Neural cell (in vitro differentiated cells): ENCODE results near the gene SLAMF1. TPM values are rescaled to one million over a fixed set of nuclear protein-coding genes. Genes with fewer than 3 reads are reported as not detected.

Experiments used
- H2AFZ ChIP-seq: fragments of 200-600, 300-800 bp; sonication (generic), shearing (Covaris generic); 2 replicates; pipeline ENCODE4 v1.6.0; 2014; ENCODE audit warnings: low read depth, mild to moderate bottlenecking, antibody characterized with exemption, low read length, moderate library complexity
- H3F3A ChIP-seq: fragments of 200-600 bp; shearing (Covaris generic); 2 replicates; pipeline ENCODE4 v1.6.1; 2016; ENCODE audit warnings: mild to moderate bottlenecking, moderate library complexity, mixed read lengths, antibody characterized with exemption, low read length; ENCODE audit not compliant: insufficient read depth, poor library complexity, severe bottlenecking
- H3K27ac ChIP-seq: fragments of 200-600, 300-800 bp; sonication (generic), shearing (Covaris generic); 2 replicates; pipeline ENCODE4 v1.5.1; 2014; ENCODE audit warnings: mild to moderate bottlenecking, low read length, moderate library complexity
- H3K27me3 ChIP-seq: fragments of 300-800, 200-600 bp; sonication (generic), shearing (Covaris generic); 2 replicates; pipeline ENCODE4 v1.6.0; 2014; ENCODE audit warnings: mild to moderate bottlenecking, low read depth, low read length, moderate library complexity; ENCODE audit not compliant: insufficient read depth
- H3K36me3 ChIP-seq: fragments of 300-800, 200-600 bp; sonication (generic), shearing (Covaris generic); 2 replicates; pipeline ENCODE4 v1.5.1; 2014; ENCODE audit warnings: mild to moderate bottlenecking, antibody characterized with exemption, low read length, moderate library complexity; ENCODE audit not compliant: insufficient read depth
- H3K4me2 ChIP-seq: fragments of 300-800, 200-600 bp; sonication (generic), shearing (Covaris generic); 2 replicates; pipeline ENCODE4 v1.6.0; 2014; ENCODE audit warnings: mild to moderate bottlenecking, low read length
- H3K4me3 ChIP-seq: fragments of 300-800, 200-600 bp; sonication (generic), shearing (Covaris generic); 2 replicates; pipeline ENCODE4 v1.5.1; 2014; ENCODE audit warnings: mild to moderate bottlenecking, low read length, moderate library complexity
- H3K79me2 ChIP-seq: fragments of 200-600 bp; shearing (Covaris generic); replicated peaks from 2 replicates; pipeline ENCODE4 v1.6.0; 2014; ENCODE audit warnings: mild to moderate bottlenecking, low read length, moderate library complexity; ENCODE audit not compliant: insufficient read depth
- H3K9ac ChIP-seq: fragments of 300-800, 200-600 bp; sonication (generic), shearing (Covaris generic); 2 replicates; pipeline ENCODE4 v1.6.1; 2016; ENCODE audit warnings: mild to moderate bottlenecking, low read length, mixed read lengths
- H3K9me2 ChIP-seq: fragments of 200-600 bp; shearing (Covaris generic); 2 replicates; pipeline ENCODE4 v1.6.1; 2016; ENCODE audit warnings: mild to moderate bottlenecking, low read length, mixed read lengths; ENCODE audit not compliant: insufficient read depth
- H3K9me3 ChIP-seq: fragments of 200-600, 300-800 bp; sonication (generic), shearing (Covaris generic); 2 replicates; pipeline ENCODE4 v1.6.1; 2016; ENCODE audit warnings: mild to moderate bottlenecking, mixed run types, low read length, moderate library complexity, mixed read lengths
- H4K20me1 ChIP-seq: fragments of 200-600 bp; shearing (Covaris generic); 2 replicates; pipeline ENCODE4 v1.6.1; 2016; ENCODE audit warnings: mild to moderate bottlenecking, mixed run types; ENCODE audit not compliant: insufficient read depth
- CTCF ChIP-seq: fragments of 450-650 bp; IDR thresholded peaks from 2 replicates; pipeline ENCODE4 v1.5.1; 2014; ENCODE audit warnings: antibody characterized with exemption, mild to moderate bottlenecking, moderate library complexity; ENCODE audit not compliant: poor library complexity, severe bottlenecking
- EP300 ChIP-seq: fragments of 450-650 bp; conservative IDR thresholded peaks from 2 replicates; pipeline ENCODE4 v1.6.1; 2014; ENCODE audit warnings: antibody characterized with exemption, mild to moderate bottlenecking, moderate library complexity; ENCODE audit not compliant: poor library complexity, severe bottlenecking
- EZH2 ChIP-seq: fragments of 200-600, 300-800 bp; shearing (Covaris generic), sonication (generic); IDR thresholded peaks from 2 replicates; pipeline ENCODE4 v1.6.1; 2014; ENCODE audit warnings: antibody characterized with exemption, low read length, borderline replicate concordance, mild to moderate bottlenecking; ENCODE audit not compliant: insufficient read depth, poor library complexity, severe bottlenecking
- MXI1 ChIP-seq: fragments of 450-650 bp; conservative IDR thresholded peaks from 2 replicates; pipeline ENCODE4 v1.6.1; 2014; ENCODE audit warnings: antibody characterized with exemption, mild to moderate bottlenecking; ENCODE audit not compliant: poor library complexity, severe bottlenecking
- POLR2AphosphoS5 ChIP-seq: IDR thresholded peaks from 2 replicates; pipeline ENCODE4 v1.6.1; 2012
- RAD21 ChIP-seq: fragments of 450-650 bp; conservative IDR thresholded peaks from 2 replicates; pipeline ENCODE4 v1.6.1; 2014; ENCODE audit warnings: antibody characterized with exemption, mild to moderate bottlenecking, moderate library complexity
- SMC3 ChIP-seq: fragments of 450-650 bp; conservative IDR thresholded peaks from 2 replicates; pipeline ENCODE4 v1.6.1; 2014; ENCODE audit warnings: antibody characterized with exemption, mild to moderate bottlenecking, moderate library complexity; ENCODE audit not compliant: poor library complexity
- TAF1 ChIP-seq: IDR thresholded peaks from 2 replicates; pipeline ENCODE4 v1.6.1; 2012; ENCODE audit warnings: low read depth
- polyA plus RNA-seq: library from polyadenylated mRNA; depleted of rRNA; stranded (reverse); fragments of >200 nt; gene quantifications from 2 replicates; pipeline ENCODE4 v1.2.3, GENCODE V29; 2014
- TF ChIP-seq, protein P1 (sequence below): IDR thresholded peaks from 2 replicates; pipeline ENCODE4 v1.6.1; 2012; ENCODE audit warnings: borderline replicate concordance

SLAMF1 gene
- polyA plus RNA-seq, 1 donor from 2014 or later: not detected

GRCh38 chr1:160605205-160605604 lies 41.6 kb downstream of the SLAMF1 start:
- H3K4me2 ChIP-seq: no peak overlapping the region
- H2AFZ ChIP-seq: no peak overlapping the region
- no peaks in the 10 kb centered on the region for H4K20me1 ChIP-seq
- no peaks in the 10 kb centered on the region for H3K36me3 ChIP-seq
- H3K79me2 ChIP-seq: no peaks in the 10 kb centered on the region
- H3K9me2 ChIP-seq: no peaks in the 10 kb centered on the region
- H3K9me3 ChIP-seq: no peaks in the 10 kb centered on the region
- H3K27ac ChIP-seq: no peak overlapping the region
- no peaks in the 10 kb centered on the region for H3K27me3 ChIP-seq
- no peak overlapping the region for H3K9ac ChIP-seq
- TF ChIP-seq POLR2AphosphoS5: no peak
- no peak for TF ChIP-seq RAD21
- no peaks in the 10 kb centered on the region for H3F3A ChIP-seq
- no peak overlapping the region for H3K4me3 ChIP-seq

DNA sequence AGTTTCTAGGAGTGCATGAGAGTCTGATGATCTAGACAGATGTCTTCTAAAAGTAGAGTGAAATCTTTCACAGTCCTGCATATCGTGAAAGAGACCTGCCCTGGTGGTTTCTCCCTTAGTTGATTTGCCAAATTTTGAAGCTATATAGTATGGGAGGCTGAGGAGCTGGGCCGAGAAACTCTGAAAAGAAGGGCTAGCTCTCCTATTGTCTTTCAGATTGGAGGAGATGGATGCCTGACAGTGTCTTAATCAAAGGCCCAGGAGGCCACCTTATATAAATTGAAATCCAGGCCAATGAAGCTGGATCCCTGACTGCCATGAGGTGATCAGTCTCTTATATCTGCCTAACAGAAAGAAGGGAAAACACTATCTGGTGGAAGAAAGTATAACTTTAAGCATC lies 49.1 kb downstream of the SLAMF1 start:
- TF ChIP-seq EZH2 (no peak), POLR2AphosphoS5 (no peak), CTCF (no peak), RAD21 (no peak), SMC3 (no peak), EP300 (no peak), MXI1 (no peak), TAF1 (no peak)
- TF ChIP-seq, protein P1, sequence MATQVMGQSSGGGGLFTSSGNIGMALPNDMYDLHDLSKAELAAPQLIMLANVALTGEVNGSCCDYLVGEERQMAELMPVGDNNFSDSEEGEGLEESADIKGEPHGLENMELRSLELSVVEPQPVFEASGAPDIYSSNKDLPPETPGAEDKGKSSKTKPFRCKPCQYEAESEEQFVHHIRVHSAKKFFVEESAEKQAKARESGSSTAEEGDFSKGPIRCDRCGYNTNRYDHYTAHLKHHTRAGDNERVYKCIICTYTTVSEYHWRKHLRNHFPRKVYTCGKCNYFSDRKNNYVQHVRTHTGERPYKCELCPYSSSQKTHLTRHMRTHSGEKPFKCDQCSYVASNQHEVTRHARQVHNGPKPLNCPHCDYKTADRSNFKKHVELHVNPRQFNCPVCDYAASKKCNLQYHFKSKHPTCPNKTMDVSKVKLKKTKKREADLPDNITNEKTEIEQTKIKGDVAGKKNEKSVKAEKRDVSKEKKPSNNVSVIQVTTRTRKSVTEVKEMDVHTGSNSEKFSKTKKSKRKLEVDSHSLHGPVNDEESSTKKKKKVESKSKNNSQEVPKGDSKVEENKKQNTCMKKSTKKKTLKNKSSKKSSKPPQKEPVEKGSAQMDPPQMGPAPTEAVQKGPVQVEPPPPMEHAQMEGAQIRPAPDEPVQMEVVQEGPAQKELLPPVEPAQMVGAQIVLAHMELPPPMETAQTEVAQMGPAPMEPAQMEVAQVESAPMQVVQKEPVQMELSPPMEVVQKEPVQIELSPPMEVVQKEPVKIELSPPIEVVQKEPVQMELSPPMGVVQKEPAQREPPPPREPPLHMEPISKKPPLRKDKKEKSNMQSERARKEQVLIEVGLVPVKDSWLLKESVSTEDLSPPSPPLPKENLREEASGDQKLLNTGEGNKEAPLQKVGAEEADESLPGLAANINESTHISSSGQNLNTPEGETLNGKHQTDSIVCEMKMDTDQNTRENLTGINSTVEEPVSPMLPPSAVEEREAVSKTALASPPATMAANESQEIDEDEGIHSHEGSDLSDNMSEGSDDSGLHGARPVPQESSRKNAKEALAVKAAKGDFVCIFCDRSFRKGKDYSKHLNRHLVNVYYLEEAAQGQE: no peak
- Histone ChIP-seq H3K79me2 (no peaks in the 10 kb centered on the region), H3K9me3 (no peaks in the 10 kb centered on the region)

GRCh38 chr1:160597051-160597450 lies 49.8 kb downstream of the SLAMF1 start:
- no peak overlapping the region for H3K27ac ChIP-seq
- no peaks in the 10 kb centered on the region for H3K36me3 ChIP-seq
- H3K27me3 ChIP-seq: no peaks in the 10 kb centered on the region
- no peak overlapping the region for H2AFZ ChIP-seq
- no peak overlapping the region for H3K4me3 ChIP-seq
- no peaks in the 10 kb centered on the region for H3K9me2 ChIP-seq
- H3K9ac ChIP-seq: no peak overlapping the region
- H3F3A ChIP-seq: no peaks in the 10 kb centered on the region
- no peak for TF ChIP-seq EZH2
- TF ChIP-seq, protein P1: no peak
- no peak for TF ChIP-seq SMC3
- TF ChIP-seq TAF1: no peak
- no peak for TF ChIP-seq CTCF
- H3K9me3 ChIP-seq: no peaks in the 10 kb centered on the region
- no peak overlapping the region for H3K4me2 ChIP-seq
- no peaks in the 10 kb centered on the region for H4K20me1 ChIP-seq
- H3K79me2 ChIP-seq: no peaks in the 10 kb centered on the region

More for the DNA sequence above, 49.1 kb downstream of the SLAMF1 start:
- Histone ChIP-seq H3K9me2 (no peaks in the 10 kb centered on the region), H3K4me3 (no peak overlapping the region), H3K36me3 (no peaks in the 10 kb centered on the region), H3K27ac (no peak overlapping the region), H3F3A (no peaks in the 10 kb centered on the region), H3K27me3 (no peaks in the 10 kb centered on the region), H4K20me1 (no peaks in the 10 kb centered on the region), H3K4me2 (no peak overlapping the region), H2AFZ (no peak overlapping the region), H3K9ac (no peak overlapping the region)
